ENCODE data around the gene VASH1. TPM values are rescaled to one million over a fixed set of nuclear protein-coding genes. Genes with fewer than 3 reads are reported as not detected.
"Not testable (repeated sequence)": the region's sequence is repeated elsewhere in the genome, so short reads cannot be mapped to it uniquely, and the experiment has no call there.

The VASH1 gene
- total RNA-seq, 2 donors from 2014 or later = 10.3 to 19.8 TPM

DNA sequence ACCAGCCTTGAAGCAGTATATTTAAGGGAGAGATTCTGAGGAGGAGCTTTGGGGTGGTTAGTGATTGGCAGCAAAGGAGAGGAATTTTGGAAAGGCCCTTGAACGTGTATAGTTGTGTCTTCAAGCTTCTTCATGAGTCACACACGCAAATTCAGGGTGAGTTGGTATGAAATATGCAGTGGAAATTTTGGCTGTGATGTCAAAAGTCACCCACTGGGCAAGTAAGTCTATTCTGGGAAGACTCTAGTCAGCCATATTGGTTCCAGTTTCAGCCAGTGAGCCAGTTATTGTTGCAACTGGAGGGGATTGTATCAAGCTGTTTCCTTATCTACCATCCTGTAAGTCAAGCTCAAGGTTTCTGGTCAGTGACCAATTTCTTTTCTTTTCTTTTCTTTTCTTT lies 32.0 kb upstream of the VASH1 start:
- Histone ChIP-seq H3K36me3 (ENCODE audit: control insufficient read depth, insufficient read depth, low read length) (no peaks in the 10 kb centered on the region), H3K9ac (ENCODE audit: extremely low read depth, low read length, poor library complexity, severe bottlenecking) (no peak overlapping the region), H3K9me3 (ENCODE audit: control insufficient read depth, low read length) (no peaks in the 10 kb centered on the region), H3K27ac (ENCODE audit: low read depth, low read length) (no peak overlapping the region), H3K4me3 (ENCODE audit: low read length) (no peak overlapping the region), H3K4me1 (ENCODE audit: control insufficient read depth, insufficient read depth, low read length) (no peaks in the 10 kb centered on the region), H3K27me3 (ENCODE audit: control insufficient read depth, insufficient read depth, low read length, poor library complexity, severe bottlenecking) (no peaks in the 10 kb centered on the region)
- WGBS, 2 experiments (ENCODE audit: insufficient coverage in 1 of 2, insufficient read length in 1 of 2) = 86 to 89% methylated on average over 2 of the region's 2 CpGs
- Mint-ChIP-seq H3K4me1 (no peaks in the 10 kb centered on the region), H3K9me3 (peaks cover 6% of the 10 kb centered on the region), H3K4me3 (no peak overlapping the region), H3K27ac (no peak overlapping the region), H3K27me3 (ENCODE audit: insufficient read depth) (no peaks in the 10 kb centered on the region), H3K36me3 (ENCODE audit: low read depth) (no peaks in the 10 kb centered on the region)
- no peak for DNase-seq
- TF ChIP-seq, protein P1, sequence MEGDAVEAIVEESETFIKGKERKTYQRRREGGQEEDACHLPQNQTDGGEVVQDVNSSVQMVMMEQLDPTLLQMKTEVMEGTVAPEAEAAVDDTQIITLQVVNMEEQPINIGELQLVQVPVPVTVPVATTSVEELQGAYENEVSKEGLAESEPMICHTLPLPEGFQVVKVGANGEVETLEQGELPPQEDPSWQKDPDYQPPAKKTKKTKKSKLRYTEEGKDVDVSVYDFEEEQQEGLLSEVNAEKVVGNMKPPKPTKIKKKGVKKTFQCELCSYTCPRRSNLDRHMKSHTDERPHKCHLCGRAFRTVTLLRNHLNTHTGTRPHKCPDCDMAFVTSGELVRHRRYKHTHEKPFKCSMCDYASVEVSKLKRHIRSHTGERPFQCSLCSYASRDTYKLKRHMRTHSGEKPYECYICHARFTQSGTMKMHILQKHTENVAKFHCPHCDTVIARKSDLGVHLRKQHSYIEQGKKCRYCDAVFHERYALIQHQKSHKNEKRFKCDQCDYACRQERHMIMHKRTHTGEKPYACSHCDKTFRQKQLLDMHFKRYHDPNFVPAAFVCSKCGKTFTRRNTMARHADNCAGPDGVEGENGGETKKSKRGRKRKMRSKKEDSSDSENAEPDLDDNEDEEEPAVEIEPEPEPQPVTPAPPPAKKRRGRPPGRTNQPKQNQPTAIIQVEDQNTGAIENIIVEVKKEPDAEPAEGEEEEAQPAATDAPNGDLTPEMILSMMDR (conservative IDR thresholded peaks at IDR 0.05) = no peak

DNA sequence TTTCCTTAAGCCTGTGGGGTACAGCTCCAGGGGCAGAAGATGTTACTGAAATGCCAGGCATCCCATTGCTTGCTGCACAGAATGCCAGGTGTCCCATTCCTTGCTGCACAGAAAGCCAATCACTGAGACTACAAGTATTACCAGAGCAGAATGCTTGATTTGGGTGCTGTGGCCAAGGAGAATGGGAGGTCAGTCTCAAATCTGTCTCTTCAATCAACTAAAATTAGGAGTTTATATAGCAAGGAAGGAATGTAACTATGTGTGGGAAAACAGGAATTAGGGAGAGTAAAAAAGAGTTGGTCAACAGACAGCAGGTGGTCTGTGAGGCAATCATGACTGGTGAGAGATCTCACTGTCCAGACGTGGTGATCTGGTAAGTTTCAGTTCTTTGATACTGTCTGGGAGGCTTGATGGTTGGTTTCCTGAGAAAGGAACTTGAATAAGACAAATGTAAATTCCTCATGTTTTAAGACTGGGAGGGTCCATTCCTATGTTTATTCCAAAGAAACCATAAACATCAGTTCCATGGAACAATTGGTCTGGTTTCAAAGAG lies 31.2 kb upstream of the VASH1 start:
- Histone ChIP-seq H3K27ac (ENCODE audit: low read depth, low read length) (no peak overlapping the region), H3K4me1 (ENCODE audit: control insufficient read depth, insufficient read depth, low read length) (no peaks in the 10 kb centered on the region), H3K36me3 (ENCODE audit: control insufficient read depth, insufficient read depth, low read length) (no peaks in the 10 kb centered on the region), H3K4me3 (ENCODE audit: low read length) (no peak overlapping the region), H3K27me3 (ENCODE audit: control insufficient read depth, insufficient read depth, low read length, poor library complexity, severe bottlenecking) (no peaks in the 10 kb centered on the region), H3K9ac (ENCODE audit: extremely low read depth, low read length, poor library complexity, severe bottlenecking) (no peak overlapping the region), H3K9me3 (ENCODE audit: control insufficient read depth, low read length) (no peaks in the 10 kb centered on the region)
- peaks cover 7% of the 10 kb centered on the region for H3K9me3 Mint-ChIP-seq
- 85% methylated on average over 1 of the region's 1 CpG; no CpG with 5 or more reads in 1 of the 2 experiments for WGBS, 2 experiments (ENCODE audit: insufficient coverage in 1 of 2, insufficient read length in 1 of 2)
- H3K4me3 Mint-ChIP-seq = no peak overlapping the region
- TF ChIP-seq, protein P1 (conservative IDR thresholded peaks at IDR 0.05) = no peak
- peak; percentile 13 for DNase-seq
- no peaks in the 10 kb centered on the region for H3K4me1 Mint-ChIP-seq
- no peaks in the 10 kb centered on the region for H3K27me3 Mint-ChIP-seq (ENCODE audit: insufficient read depth)
- H3K27ac Mint-ChIP-seq = no peak overlapping the region
- no peaks in the 10 kb centered on the region for H3K36me3 Mint-ChIP-seq (ENCODE audit: low read depth)

DNA sequence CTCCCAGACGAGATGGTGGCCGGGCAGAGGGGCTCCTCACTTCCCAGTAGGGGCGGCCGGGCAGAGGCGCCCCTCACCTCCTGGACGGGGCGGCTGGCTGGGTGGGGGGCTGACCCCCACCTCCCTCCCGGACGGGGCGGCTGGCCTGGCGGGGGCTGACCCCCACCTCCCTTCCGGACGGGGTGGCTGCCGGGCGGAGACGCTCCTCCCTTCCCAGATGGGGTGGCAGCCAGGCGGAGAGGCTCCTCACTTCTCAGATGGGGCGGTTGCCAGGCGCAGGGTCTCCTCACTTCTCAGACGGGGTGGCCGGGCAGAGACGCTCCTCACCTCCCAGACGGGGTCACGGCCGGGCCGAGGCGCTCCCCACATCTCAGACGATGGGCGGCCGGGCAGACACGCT lies 26.8 kb upstream of the VASH1 start:
- H3K9me3 Mint-ChIP-seq = peaks cover 13% of the 10 kb centered on the region
- H3K4me1 Mint-ChIP-seq = not testable (repeated sequence)

DNA sequence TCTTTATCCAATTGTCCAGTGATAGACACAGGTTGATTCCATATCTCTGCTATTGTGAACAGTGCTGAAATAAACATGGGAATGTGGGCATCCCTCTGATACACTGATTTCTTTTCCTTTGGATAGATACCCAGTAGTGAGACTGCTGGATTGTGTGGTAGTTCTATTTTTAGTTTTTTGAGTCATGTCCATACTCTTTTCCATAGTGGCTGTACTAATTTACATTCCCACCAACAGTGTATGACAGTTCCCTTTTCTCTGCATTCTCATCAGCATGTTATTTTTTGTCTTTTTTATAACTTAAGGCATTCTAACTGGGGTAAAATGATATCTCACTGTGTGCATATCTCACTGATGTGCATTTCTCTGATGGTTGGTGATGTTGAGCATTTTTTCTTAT lies 24.8 kb upstream of the VASH1 start:
- H3K9me3 ChIP-seq (ENCODE audit: control insufficient read depth, low read length) = peaks cover 12% of the 10 kb centered on the region
- no peaks in the 10 kb centered on the region for H3K36me3 ChIP-seq (ENCODE audit: control insufficient read depth, insufficient read depth, low read length)
- H3K9me3 Mint-ChIP-seq = peaks cover 18% of the 10 kb centered on the region
- H3K27me3 ChIP-seq (ENCODE audit: control insufficient read depth, insufficient read depth, low read length, poor library complexity, severe bottlenecking) = no peaks in the 10 kb centered on the region
- H3K27ac ChIP-seq (ENCODE audit: low read depth, low read length) = no peak overlapping the region
- TF ChIP-seq, protein P1 (conservative IDR thresholded peaks at IDR 0.05) = no peak
- no peak overlapping the region for H3K4me3 Mint-ChIP-seq
- H3K27me3 Mint-ChIP-seq (ENCODE audit: insufficient read depth) = peaks cover 11% of the 10 kb centered on the region
- no peaks in the 10 kb centered on the region for H3K4me1 Mint-ChIP-seq
- no peak overlapping the region for H3K4me3 ChIP-seq (ENCODE audit: low read length)
- no peak overlapping the region for H3K9ac ChIP-seq (ENCODE audit: extremely low read depth, low read length, poor library complexity, severe bottlenecking)
- H3K36me3 Mint-ChIP-seq (ENCODE audit: low read depth) = no peaks in the 10 kb centered on the region
- H3K4me1 ChIP-seq (ENCODE audit: control insufficient read depth, insufficient read depth, low read length) = no peaks in the 10 kb centered on the region
- H3K27ac Mint-ChIP-seq = no peak overlapping the region
- DNase-seq = no peak

More for the DNA sequence above, 26.8 kb upstream of the VASH1 start:
- not testable (repeated sequence) for H3K9me3 ChIP-seq (ENCODE audit: control insufficient read depth, low read length); H3K4me3 ChIP-seq (ENCODE audit: low read length); H3K4me3 Mint-ChIP-seq; DNase-seq; H3K9ac ChIP-seq (ENCODE audit: extremely low read depth, low read length, poor library complexity, severe bottlenecking); H3K27me3 ChIP-seq (ENCODE audit: control insufficient read depth, insufficient read depth, low read length, poor library complexity, severe bottlenecking); H3K4me1 ChIP-seq (ENCODE audit: control insufficient read depth, insufficient read depth, low read length); H3K27ac Mint-ChIP-seq; H3K36me3 Mint-ChIP-seq (ENCODE audit: low read depth); H3K27ac ChIP-seq (ENCODE audit: low read depth, low read length); H3K36me3 ChIP-seq (ENCODE audit: control insufficient read depth, insufficient read depth, low read length)
- H3K27me3 Mint-ChIP-seq (ENCODE audit: insufficient read depth) = peaks cover 11% of the 10 kb centered on the region
- 92% methylated on average over 21 of the region's 31 CpGs; no CpG with 5 or more reads in 1 of the 2 experiments for WGBS, 2 experiments (ENCODE audit: insufficient coverage in 1 of 2, insufficient read length in 1 of 2)
